CD1c-positive myeloid dendritic cell (primary cell): ENCODE data around the gene DDX5.
"Not testable (repeated sequence)": the region's sequence is repeated elsewhere in the genome, so short reads cannot be mapped to it uniquely, and the experiment has no call there.

Source experiments
- DNase-seq: peaks from one replicate; pipeline ENCODE4 v3.0.0-alpha.2; 2016; ENCODE audit errors: extremely low spot score

DDX5 gene

DNA sequence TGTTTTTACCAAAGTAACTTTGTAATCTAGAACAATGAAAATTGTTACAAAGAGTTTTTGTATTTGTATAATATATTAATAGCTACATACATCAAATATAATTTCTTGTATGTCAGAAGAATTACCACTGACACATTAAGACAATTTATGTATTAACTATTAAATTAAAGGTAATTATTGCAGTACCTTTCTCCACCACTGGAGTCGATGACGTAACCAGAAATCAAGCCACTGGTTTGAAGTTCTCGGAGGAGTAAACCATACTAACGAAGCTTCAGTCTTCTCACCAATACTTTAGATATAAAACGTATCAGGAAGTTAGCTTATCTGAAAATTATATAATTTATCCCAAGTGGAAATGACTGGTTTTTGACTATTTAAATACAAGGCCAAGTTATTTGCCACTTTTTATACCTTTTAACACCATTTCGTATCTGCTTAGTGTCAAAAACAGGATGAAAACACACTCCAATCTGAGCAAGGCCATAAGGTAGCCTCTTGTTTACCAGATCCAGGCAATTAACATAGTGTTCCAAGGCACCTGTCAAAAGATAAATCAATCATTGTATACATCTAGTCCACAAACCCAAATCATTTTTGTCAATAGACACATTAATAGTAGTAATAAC, 13.5 kb downstream of the DDX5 start:
- DNase-seq: peak; percentile 64

- no peak for DNase-seq
These were observed 14.1 kb downstream of the DDX5 start for GRCh38 chr17:64491994-64492393.

GRCh38 chr17:64491034-64491860, 14.8 kb downstream of the DDX5 start:
- DNase-seq: peak; percentile 57

GRCh38 chr17:64488301-64488700, 17.8 kb downstream of the DDX5 start:
- DNase-seq: no peak

DNA sequence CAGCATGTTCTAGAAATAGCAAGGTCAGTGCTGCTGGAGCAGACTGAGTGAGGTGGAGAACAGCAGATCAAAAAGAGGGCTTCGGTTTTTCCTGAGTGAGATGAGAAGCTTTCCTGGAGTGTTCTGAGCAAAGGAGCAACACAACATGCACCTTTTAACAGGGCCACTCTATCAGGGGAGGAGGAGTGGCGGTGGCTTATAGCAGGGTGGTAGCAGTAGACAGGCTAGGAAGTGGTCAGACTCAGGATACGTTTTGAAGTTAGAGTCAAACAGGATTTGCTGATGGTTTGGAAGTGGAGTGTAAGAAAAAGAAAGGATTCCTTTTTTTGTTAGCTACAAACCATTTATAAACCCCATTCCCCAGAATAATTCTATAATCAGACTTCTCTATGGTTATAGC, 21.7 kb downstream of the DDX5 start:
- DNase-seq: no peak

DNA sequence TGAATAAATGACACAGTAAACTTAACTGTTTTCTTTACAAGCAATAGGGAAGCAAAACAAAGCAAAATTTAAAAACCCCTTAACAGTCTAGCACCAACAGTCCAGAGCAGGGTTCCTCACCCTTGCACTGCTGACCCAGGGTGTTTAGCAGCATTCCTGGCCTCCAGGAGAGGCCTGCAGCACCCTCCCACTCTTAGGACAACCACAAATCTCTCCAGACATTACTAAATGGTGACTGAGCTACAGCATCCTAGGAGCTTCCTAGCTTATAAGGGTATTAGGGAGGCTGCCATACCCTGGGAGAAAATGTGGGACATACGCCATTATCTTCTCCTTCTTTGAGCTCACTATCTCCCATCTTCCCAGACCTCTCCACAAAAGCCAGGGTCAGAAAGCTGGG, 25.1 kb downstream of the DDX5 start:
- DNase-seq: no peak

DNA sequence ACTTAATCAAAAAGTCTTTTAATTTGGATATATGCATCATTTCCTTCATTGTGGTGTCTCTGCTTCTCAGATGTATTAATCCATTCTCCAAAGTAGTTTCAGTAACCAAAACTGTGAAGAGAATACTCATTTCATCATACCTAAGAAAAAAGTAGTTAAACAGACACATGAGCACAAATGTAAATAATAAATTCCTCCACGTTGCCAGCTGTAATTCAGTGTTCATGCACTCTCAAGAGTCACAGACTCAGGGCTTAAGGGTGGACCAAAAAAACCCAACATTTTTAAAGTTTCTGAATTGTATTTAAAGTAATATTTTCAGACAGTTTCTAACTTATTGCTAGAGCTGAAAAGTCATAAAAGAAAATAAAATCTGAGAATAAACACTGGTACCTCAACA, 28.2 kb downstream of the DDX5 start:
- DNase-seq: no peak

DNA sequence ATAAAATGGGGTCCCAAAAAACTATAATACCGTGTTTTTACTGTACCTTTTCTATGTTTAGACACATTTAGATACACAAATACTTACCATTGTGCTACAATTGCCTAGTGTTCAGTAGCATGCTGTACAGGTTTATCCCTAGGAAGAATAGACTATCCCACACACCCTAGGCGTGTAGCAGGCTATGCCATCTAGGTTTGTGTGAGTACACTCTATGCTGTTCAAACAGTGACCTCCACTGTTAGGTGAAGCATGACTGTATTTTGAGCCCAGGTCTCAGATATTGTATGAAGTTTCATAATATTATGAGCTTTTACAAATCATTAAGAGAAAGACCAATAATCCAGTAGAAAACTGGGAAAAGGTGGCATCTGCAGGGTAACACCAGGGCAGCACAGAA, 33.5 kb downstream of the DDX5 start:
- no peak for DNase-seq

DNA sequence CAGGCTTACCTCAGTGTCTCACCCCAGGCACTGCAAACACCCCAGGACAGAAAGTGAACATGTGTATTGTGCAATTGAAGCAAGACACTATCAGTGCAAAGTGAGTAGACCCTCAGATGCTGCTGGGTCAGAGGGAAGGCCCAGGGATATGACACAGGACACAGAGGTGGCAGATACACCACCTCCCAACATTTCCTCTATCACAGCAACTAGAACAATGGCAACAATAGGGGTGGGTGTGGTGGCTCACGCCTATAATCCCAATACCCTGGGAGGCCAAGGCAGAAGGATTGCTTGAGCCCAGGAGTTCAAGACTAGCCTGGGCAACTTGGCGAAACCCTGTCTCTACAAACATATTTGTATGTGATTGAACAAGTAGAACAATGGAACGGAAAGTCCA, 34.6 kb downstream of the DDX5 start:
- no peak for DNase-seq

DNA sequence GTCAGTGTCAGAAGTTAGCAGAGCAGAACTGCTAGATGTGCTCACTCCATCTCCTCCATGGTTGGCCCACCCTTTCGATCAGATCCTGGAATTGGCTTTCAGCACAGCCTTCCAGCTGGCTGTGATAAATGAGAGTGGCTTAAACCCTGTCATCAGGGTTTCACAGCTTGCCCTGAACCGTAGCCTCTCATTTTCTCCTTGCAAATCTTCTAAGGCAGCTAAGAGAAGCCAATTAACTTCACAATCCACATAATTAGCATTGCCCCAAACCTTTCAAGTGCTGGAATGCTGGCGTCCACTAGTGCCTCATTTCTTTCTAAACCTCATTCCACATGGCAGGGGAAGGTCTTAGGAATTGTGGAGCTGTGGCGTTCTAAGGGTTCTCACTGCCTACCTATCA, 35.5 kb downstream of the DDX5 start:
- DNase-seq: no peak

DNA sequence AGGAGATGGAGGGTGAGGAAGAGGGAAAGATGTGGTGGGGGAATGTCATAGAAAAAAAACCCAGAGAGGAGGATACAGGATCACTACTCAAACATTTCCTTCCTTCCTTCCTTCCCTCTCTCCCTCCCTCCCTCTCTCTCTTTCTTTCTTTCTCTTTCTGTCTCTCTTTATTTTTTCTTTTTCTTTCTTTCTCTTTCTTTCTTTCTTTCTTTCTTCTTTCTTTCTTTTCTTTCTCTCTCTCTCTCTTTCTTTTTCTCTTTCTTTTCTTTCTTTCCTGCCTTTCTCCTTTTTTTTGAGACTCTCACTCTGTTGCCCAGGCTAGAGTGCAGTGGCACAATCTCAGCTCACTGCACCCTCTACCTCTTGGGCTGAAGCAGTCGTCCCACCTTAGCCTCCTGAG, 39.3 kb downstream of the DDX5 start:
- not testable (repeated sequence) for DNase-seq

- DNase-seq: no peak
These were observed 39.9 kb downstream of the DDX5 start for GRCh38 chr17:64466019-64466735.

DNA sequence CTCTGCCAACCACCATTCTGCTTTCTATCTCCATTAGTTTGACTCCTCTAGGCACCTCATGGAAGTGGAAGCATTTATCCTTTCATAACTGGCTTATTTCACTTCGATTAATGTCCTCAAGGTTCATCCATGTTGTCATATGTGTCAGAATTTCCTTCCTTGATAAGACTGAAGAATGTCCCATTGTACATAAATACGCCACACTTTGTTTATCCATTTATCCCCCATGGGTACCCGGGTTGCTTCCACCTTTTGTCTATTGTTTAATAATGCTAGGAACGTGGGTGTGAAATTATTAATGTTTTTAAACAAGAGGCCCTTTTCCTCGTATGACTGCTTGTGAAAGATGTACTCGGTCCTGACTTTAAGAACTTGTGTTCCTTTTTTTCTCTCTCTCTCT, 44.3 kb downstream of the DDX5 start:
- DNase-seq: no peak

GRCh38 chr17:64460955-64461354, 45.1 kb downstream of the DDX5 start:
- DNase-seq: no peak

DNA sequence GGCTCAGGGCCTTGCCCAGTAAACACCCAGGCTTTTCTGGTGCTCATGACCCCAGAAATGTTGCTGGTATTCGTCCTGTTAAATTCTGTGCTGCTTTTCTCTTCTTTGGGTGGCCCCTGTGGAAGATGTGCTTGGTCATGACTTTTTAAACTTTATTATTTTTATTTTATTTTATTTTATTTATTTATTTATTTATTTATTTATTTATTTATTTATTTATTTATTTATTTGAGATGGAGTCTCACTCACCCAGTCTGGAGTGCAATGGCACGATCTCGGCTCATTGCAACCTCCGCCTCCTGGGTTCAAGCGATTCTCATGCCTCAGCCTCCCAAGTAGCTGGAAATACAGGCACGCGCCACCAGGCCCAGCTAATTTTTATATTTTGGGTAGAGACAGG, 46.3 kb downstream of the DDX5 start:
- not testable (repeated sequence) for DNase-seq

GRCh38 chr17:64459284-64459747, 46.8 kb downstream of the DDX5 start:
- DNase-seq: no peak

- DNase-seq: no peak
These were observed 47.3 kb downstream of the DDX5 start for GRCh38 chr17:64458756-64459155.

- DNase-seq: no peak
These were observed 48.9 kb downstream of the DDX5 start for GRCh38 chr17:64457156-64457555.

DNA sequence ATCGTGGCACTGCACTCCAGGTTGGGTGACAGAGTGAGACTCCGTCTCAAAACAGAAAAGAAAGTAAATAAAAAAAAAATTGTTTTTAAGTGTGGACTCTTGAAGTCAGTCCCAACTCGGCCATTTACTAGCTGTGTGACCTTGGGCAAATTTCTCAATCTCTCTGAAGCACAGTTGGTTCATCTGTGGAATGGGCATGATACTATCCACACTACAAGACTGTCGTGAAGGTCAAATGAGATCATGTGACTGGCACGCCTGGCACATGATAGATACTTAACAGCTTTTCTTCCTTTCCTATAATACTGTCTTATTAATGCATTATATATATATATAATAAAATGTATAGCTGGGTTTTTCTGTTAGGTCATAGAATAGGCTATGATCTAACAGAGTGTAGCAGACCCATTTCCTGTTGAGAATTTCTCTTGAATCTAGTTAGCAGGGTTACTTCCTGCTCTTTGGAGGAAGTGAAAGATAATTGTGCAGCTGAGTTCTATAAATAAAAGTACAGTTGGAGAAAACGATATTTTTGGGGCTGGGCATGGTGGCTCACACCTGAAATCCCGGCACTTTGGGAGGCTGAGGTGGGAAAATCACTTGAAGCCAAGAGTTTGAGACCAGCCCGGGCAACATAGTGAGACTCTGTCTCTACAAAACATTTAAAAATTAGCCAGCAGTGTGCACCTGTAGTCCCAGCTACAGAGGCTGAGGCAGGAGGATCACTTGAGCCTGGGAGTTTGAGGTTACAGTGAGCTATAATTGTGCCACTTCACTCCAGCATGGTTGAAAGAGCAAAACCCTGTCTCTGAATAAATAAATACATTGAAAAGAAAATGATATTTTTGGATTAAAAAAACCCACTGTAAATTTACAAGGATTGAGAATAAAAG, 49.9 kb downstream of the DDX5 start:
- DNase-seq: peak; percentile 83

DNA sequence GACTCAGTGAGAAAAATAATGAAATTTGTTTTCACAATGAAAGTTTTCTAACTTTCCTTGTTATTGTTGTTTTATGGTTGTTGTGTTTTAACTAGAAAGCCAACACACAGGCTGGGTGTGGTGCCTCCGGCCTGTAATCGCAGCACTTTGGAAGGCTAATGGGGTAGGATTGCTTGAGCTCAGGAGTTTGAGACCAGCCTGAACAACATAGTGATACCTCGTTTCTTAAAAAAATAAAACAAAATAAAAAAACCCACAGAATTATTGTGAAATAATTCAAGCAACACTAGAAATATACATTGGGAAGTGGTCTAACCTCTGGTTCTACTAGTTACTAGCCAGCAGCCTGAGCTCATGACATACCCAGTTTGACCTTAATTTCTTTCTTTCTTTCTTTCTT, 56.5 kb downstream of the DDX5 start:
- DNase-seq: peak; percentile 53

DNA sequence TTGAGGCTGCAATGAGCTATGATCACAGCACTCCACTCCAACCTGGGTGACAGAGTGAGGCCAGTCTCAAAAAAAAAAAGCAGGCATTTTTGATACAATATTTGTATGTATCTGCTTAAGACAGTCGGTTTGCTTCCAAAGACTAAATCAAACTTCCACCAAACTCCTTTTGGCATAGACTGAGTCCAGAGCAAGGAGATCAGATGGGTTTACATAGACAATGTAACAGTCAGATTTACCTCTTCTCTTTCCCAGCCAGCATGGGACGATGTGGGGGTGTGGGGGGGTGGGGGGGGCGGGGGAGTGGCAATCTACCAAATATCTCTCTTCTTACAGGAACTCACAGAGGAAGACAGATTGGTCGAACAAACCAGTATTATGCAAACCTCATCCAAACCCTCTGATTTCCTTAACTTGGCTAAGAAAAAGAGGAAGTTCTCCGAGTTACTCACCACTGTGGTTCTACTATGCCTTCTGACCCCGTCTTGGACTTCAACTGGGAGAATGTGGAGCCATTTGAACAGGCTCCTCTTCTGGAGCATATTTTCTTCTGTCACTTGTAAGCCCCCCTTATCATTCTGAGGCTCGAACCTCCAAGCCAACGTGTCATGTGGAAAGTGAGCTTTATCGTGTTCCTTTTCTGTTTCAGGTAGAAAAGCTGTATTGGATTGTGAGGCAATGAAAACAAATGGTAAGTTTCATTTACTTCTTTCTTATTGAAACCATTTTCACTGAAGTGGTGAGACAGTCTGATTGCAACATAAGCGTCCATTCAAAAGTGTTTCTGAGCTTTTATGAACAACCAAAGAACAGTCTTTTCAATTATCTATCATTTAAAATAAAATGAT, 57.2 kb downstream of the DDX5 start, which contains the start of gene MILR1:
MILR1 (plus strand) TSS at position 451 of the 848 bp plus-strand sequence; CDS start at position 505, 54 bp downstream.
- DNase-seq: peak; percentile 95
